CD14-positive monocyte (primary cell): ENCODE data around the gene LYL1. TPM values are rescaled to one million over a fixed set of nuclear protein-coding genes. Genes with fewer than 3 reads are reported as not detected.
A peak's percentile ranks its signal among the peaks of the same experiment; 100 is the strongest.

Experiments used
- DNase-seq, 3 donors: peaks; one replicate each; pipeline ENCODE4 v3.0.0-alpha.2; 2011 to 2022
- H2AFZ ChIP-seq: 2 replicates; pipeline ENCODE4 v1.6.0; 2012; ENCODE audit warnings: mild to moderate bottlenecking, low read depth, low read length, inconsistent platforms; ENCODE audit not compliant: insufficient read depth, poor library complexity, severe bottlenecking
- H3K27ac ChIP-seq, 2 donors: 1 replicate in 1 of 2; 2 replicates in 1 of 2; pipeline ENCODE4 v1.5.1; 2012 to 2013; ENCODE audit warnings: low read length in 2 of 2, control low read depth in 1 of 2, inconsistent platforms in 1 of 2, low read depth in 1 of 2, mild to moderate bottlenecking in 1 of 2
- H3K27me3 ChIP-seq, 2 donors: one replicate each; pipeline versions ENCODE4 v1.6.0 to v1.6.1; 2011 to 2013; ENCODE audit warnings: low read length in 2 of 2; ENCODE audit not compliant: control insufficient read depth in 2 of 2, insufficient read depth in 2 of 2
- H3K36me3 ChIP-seq, 2 donors: replicated peaks in 1 of 2; 1 replicate in 1 of 2; 2 replicates in 1 of 2; pipeline versions ENCODE4 v1.5.1 to v1.6.1; 2012 to 2013; ENCODE audit warnings: low read length in 2 of 2, control low read depth in 1 of 2, inconsistent platforms in 1 of 2, mild to moderate bottlenecking in 1 of 2; ENCODE audit not compliant: insufficient read depth in 2 of 2, control insufficient read depth in 1 of 2
- H3K4me1 ChIP-seq, 2 donors: 1 replicate in 1 of 2; 2 replicates in 1 of 2; pipeline versions ENCODE4 v1.5.1 to v1.6.1; 2012 to 2013; ENCODE audit warnings: low read length in 2 of 2, control low read depth in 1 of 2, inconsistent platforms in 1 of 2, mild to moderate bottlenecking in 1 of 2, moderate library complexity in 1 of 2; ENCODE audit not compliant: insufficient read depth in 2 of 2, control insufficient read depth in 1 of 2
- H3K4me2 ChIP-seq: replicated peaks from 2 replicates; pipeline ENCODE3; 2012; ENCODE audit warnings: low read length, moderate library complexity, mild to moderate bottlenecking; ENCODE audit not compliant: poor library complexity, severe bottlenecking; ENCODE audit errors: extremely low read depth
- H3K4me3 ChIP-seq, 3 experiments: fragments of 200-600 bp in 1 of 3; sonication (generic) in 1 of 3; replicated peaks in 1 of 3; 1 replicate in 2 of 3; 2 replicates in 1 of 3; pipeline ENCODE4 v1.5.1; 2011 to 2013; ENCODE audit warnings: low read length in 3 of 3, mild to moderate bottlenecking in 3 of 3, control low read depth in 2 of 3, low read depth in 2 of 3, inconsistent platforms in 1 of 3, moderate library complexity in 1 of 3
- H3K79me2 ChIP-seq: 2 replicates; pipeline ENCODE4 v1.6.0; 2012; ENCODE audit warnings: mild to moderate bottlenecking, control low read depth, inconsistent platforms, low read length, moderate library complexity; ENCODE audit not compliant: insufficient read depth
- H3K9ac ChIP-seq: 2 replicates; pipeline ENCODE4 v1.6.0; 2017; ENCODE audit warnings: low read length, mild to moderate bottlenecking; ENCODE audit not compliant: insufficient read depth, poor library complexity, severe bottlenecking
- H3K9me3 ChIP-seq, 2 donors: replicated peaks in 1 of 2; 1 replicate in 1 of 2; 2 replicates in 1 of 2; pipeline versions ENCODE4 v1.5.1 to v1.6.1; 2012 to 2013; ENCODE audit warnings: low read length in 2 of 2, control low read depth in 1 of 2; ENCODE audit not compliant: control insufficient read depth in 1 of 2, insufficient read depth in 1 of 2
- H4K20me1 ChIP-seq: 2 replicates; pipeline ENCODE4 v1.6.0; 2012; ENCODE audit warnings: mild to moderate bottlenecking, low read length, control low read depth, moderate library complexity; ENCODE audit not compliant: insufficient read depth
- H3K27ac Mint-ChIP-seq, 7 donors: one replicate each; pipeline ENCODE4 v1.8.0; 2020; ENCODE audit warnings: mild to moderate bottlenecking in 7 of 7, mixed read lengths in 7 of 7, moderate library complexity in 6 of 7, inconsistent platforms in 2 of 7
- H3K27me3 Mint-ChIP-seq, 3 donors: one replicate each; pipeline ENCODE4 v1.8.0; 2021 to 2022; ENCODE audit warnings: low read depth in 3 of 3, mild to moderate bottlenecking in 3 of 3, mixed read lengths in 3 of 3, moderate library complexity in 3 of 3, inconsistent platforms in 1 of 3
- H3K36me3 Mint-ChIP-seq, 2 donors: one replicate each; pipeline ENCODE4 v1.8.0; 2020; ENCODE audit warnings: mixed read lengths in 2 of 2, inconsistent platforms in 1 of 2, mild to moderate bottlenecking in 1 of 2
- H3K4me1 Mint-ChIP-seq: one replicate; pipeline ENCODE4 v1.8.0; 2020; ENCODE audit warnings: mild to moderate bottlenecking, mixed read lengths
- H3K4me3 Mint-ChIP-seq, 2 donors: one replicate each; pipeline ENCODE4 v1.8.0; 2020; ENCODE audit warnings: mild to moderate bottlenecking in 2 of 2, mixed read lengths in 2 of 2, moderate library complexity in 1 of 2
- H3K9me3 Mint-ChIP-seq, 7 donors: one replicate each; pipeline ENCODE4 v1.8.0; 2020 to 2022; ENCODE audit warnings: mixed read lengths in 7 of 7, mild to moderate bottlenecking in 6 of 7, moderate library complexity in 6 of 7, inconsistent platforms in 2 of 7
- WGBS: methylation state at CpG from one replicate; pipeline ENCODE4 v1.1.5; 2013; ENCODE audit warnings: missing lambda C conversion rate; ENCODE audit not compliant: insufficient coverage; 5-methylcytosine and 5-hydroxymethylcytosine counted together
- intact Hi-C, 2 donors: fragments of 100-400 bp; cut with micrococcal nuclease; formaldehyde crosslinking; loops; one replicate each; pipeline versions ENCODE4 v1.15.0 to v1.15.1; 2023
- polyA plus RNA-seq, 3 donors: library from polyadenylated mRNA; depleted of rRNA in 1 of 3; unstranded in 2 of 3; stranded (reverse) in 1 of 3; fragments of 300-500 nt in 2 of 3; fragments of >200 nt in 1 of 3; fragmentation: Illumina TruSeq in 2 of 3; gene quantifications; 1 replicate in 2 of 3; 2 replicates in 1 of 3; pipeline ENCODE4 v1.2.3, GENCODE V29; 2012 to 2021
- TF ChIP-seq, protein P1 (sequence below): fragments of 200-600 bp; IDR thresholded peaks from one replicate; pipeline ENCODE4 v1.8.0; 2022; ENCODE audit warnings: antibody characterized with exemption, mild to moderate bottlenecking

The LYL1 gene
- polyA plus RNA-seq, 3 donors, result 35.7 to 51.1 (median 37.1) TPM

DNA sequence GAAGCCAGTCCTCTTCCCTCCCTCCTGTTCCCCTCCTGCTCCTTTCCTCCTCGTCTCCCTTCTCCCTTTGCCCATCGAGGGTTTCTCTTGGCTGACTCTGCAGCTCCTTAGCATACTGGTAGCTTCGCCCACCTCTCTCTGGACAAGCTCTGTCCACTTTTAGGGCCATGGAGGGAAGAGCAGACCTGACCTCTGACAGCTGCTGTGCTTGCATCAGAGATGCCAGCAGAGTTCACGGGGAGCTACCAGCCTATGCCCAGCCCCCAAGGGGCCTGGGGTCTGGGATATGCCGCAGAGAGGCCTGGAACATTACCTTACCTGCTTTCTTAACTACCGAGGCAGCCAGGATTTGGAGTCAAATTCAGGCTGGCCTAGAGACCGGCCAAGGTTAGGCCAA, 19.7 kb downstream of the LYL1 start:
- H3K4me3 ChIP-seq, result no peak overlapping the region
- H3K4me2 ChIP-seq, result no peak overlapping the region
- no peak overlapping the region for H3K9ac ChIP-seq
- H4K20me1 ChIP-seq, result no peaks in the 10 kb centered on the region
- H3K79me2 ChIP-seq, result no peaks in the 10 kb centered on the region
- H3K4me3 Mint-ChIP-seq, result no peak overlapping the region
- no peak overlapping the region for H2AFZ ChIP-seq
- H3K27ac ChIP-seq, result no peak overlapping the region
- peaks cover 2 to 3% of the 10 kb centered on the region in 2 donors for H3K36me3 Mint-ChIP-seq
- peaks cover 2 to 5% (median 3%) of the 10 kb centered on the region in 3 donors for H3K27me3 Mint-ChIP-seq
- no peaks in the 10 kb centered on the region for H3K9me3 ChIP-seq
- H3K27ac Mint-ChIP-seq, result peak overlapping the region in 1 of 7 donors; percentile 46
- no peaks in the 10 kb centered on the region for H3K9me3 Mint-ChIP-seq
- peaks cover 20% of the 10 kb centered on the region for H3K4me1 Mint-ChIP-seq
- TF ChIP-seq, protein P1, sequence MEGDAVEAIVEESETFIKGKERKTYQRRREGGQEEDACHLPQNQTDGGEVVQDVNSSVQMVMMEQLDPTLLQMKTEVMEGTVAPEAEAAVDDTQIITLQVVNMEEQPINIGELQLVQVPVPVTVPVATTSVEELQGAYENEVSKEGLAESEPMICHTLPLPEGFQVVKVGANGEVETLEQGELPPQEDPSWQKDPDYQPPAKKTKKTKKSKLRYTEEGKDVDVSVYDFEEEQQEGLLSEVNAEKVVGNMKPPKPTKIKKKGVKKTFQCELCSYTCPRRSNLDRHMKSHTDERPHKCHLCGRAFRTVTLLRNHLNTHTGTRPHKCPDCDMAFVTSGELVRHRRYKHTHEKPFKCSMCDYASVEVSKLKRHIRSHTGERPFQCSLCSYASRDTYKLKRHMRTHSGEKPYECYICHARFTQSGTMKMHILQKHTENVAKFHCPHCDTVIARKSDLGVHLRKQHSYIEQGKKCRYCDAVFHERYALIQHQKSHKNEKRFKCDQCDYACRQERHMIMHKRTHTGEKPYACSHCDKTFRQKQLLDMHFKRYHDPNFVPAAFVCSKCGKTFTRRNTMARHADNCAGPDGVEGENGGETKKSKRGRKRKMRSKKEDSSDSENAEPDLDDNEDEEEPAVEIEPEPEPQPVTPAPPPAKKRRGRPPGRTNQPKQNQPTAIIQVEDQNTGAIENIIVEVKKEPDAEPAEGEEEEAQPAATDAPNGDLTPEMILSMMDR, result no peak
- intact Hi-C loops, result no loop called here
- DNase-seq, result no peak
- 80% methylated on average over 7 of the region's 7 CpGs for WGBS
- no peaks in the 10 kb centered on the region for H3K36me3 ChIP-seq
- no peaks in the 10 kb centered on the region for H3K27me3 ChIP-seq
- H3K4me1 ChIP-seq, result peaks cover 12 to 13% of the 10 kb centered on the region in 2 donors

DNA sequence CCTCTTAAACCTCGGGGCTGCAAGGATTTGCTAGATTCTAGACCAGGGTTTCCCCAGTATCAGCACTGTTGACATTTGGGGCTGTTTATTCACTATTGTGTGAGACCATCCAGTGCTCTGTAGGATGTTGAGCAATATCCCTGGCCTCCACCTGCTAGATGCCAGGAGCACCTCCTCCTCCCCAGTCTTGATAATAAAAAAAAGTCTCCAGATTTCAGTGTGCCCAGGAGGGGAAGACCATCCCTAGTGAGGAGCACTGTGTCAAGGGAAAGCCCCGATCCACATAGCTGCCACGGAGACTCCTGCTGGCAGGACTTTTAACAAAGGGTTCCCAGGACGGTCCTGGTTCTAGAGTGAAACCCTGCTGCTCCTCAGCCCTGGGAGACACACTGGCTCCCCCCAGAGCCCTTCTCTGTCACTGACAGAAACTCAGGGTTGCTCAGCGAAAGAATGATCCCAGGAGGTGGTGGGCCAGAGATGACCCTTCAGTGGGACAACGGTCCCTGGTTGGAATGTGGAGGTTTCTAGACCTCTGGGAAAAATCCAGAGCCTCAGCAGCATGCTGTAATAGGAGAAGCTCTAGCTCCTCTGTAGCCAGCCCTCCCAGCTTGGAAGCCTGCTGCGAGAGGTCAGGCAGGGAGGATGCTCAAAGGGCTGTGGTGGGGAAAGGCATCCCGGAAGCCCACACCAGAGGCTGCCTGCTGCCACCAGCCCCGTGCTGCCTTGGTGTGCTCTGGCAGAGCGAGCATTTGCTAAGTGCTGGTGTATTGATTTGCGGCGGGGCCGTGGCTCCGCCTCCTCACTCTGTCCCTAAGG, 20.3 kb downstream of the LYL1 start:
- no peaks in the 10 kb centered on the region for H4K20me1 ChIP-seq
- no peaks in the 10 kb centered on the region for H3K9me3 Mint-ChIP-seq
- H3K4me2 ChIP-seq, result no peak overlapping the region
- no peak overlapping the region for H3K27ac Mint-ChIP-seq
- H3K36me3 Mint-ChIP-seq, result peaks cover 2 to 3% of the 10 kb centered on the region in 2 donors
- H3K27me3 ChIP-seq, result no peaks in the 10 kb centered on the region
- 76% methylated on average over 9 of the region's 14 CpGs for WGBS
- DNase-seq, result no peak
- peaks cover 2 to 3% (median 2%) of the 10 kb centered on the region in 3 donors for H3K27me3 Mint-ChIP-seq
- H3K4me3 Mint-ChIP-seq, result no peak overlapping the region
- peaks cover 20% of the 10 kb centered on the region for H3K4me1 Mint-ChIP-seq
- H3K36me3 ChIP-seq, result no peaks in the 10 kb centered on the region
- no peak overlapping the region for H3K9ac ChIP-seq
- H3K27ac ChIP-seq, result no peak overlapping the region
- intact Hi-C loops, result no loop called here
- H3K4me3 ChIP-seq, result no peak overlapping the region
- H3K79me2 ChIP-seq, result no peaks in the 10 kb centered on the region
- no peaks in the 10 kb centered on the region for H3K9me3 ChIP-seq
- H2AFZ ChIP-seq, result no peak overlapping the region
- peaks cover 12 to 13% of the 10 kb centered on the region in 2 donors for H3K4me1 ChIP-seq
- TF ChIP-seq, protein P1, result no peak
